ENCODE measurements around the gene TFB1M.

DNA sequence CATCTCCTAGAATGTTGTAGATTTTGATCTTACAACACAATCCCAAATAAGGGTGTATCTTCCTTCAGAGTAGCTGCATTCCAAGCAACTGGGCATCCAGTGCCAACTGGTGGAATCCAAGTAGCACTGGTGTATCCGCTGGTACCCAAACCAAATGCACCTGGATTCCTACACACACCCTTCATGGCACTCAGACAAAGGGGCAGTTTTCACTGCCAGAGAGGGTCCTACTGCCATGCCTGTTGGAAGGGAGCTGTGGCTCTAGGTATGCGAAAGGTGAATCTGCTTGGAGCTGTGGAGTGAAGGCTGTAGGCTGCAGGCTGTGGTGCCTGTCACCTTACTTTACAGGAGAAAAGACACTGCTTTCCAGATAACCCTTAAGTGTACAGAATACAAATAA lies 67.5 kb downstream of the TFB1M start:
- TF ChIP-seq, protein P1, sequence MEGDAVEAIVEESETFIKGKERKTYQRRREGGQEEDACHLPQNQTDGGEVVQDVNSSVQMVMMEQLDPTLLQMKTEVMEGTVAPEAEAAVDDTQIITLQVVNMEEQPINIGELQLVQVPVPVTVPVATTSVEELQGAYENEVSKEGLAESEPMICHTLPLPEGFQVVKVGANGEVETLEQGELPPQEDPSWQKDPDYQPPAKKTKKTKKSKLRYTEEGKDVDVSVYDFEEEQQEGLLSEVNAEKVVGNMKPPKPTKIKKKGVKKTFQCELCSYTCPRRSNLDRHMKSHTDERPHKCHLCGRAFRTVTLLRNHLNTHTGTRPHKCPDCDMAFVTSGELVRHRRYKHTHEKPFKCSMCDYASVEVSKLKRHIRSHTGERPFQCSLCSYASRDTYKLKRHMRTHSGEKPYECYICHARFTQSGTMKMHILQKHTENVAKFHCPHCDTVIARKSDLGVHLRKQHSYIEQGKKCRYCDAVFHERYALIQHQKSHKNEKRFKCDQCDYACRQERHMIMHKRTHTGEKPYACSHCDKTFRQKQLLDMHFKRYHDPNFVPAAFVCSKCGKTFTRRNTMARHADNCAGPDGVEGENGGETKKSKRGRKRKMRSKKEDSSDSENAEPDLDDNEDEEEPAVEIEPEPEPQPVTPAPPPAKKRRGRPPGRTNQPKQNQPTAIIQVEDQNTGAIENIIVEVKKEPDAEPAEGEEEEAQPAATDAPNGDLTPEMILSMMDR (IDR thresholded peaks at IDR 0.05), result no peak
- no peak for TF ChIP-seq POLR2A (IDR thresholded peaks at IDR 0.05)
- TF ChIP-seq POLR2AphosphoS5 (IDR thresholded peaks at IDR 0.05), result no peak
